Measurements from ENCODE around the gene MESP2.

The MESP2 gene

DNA sequence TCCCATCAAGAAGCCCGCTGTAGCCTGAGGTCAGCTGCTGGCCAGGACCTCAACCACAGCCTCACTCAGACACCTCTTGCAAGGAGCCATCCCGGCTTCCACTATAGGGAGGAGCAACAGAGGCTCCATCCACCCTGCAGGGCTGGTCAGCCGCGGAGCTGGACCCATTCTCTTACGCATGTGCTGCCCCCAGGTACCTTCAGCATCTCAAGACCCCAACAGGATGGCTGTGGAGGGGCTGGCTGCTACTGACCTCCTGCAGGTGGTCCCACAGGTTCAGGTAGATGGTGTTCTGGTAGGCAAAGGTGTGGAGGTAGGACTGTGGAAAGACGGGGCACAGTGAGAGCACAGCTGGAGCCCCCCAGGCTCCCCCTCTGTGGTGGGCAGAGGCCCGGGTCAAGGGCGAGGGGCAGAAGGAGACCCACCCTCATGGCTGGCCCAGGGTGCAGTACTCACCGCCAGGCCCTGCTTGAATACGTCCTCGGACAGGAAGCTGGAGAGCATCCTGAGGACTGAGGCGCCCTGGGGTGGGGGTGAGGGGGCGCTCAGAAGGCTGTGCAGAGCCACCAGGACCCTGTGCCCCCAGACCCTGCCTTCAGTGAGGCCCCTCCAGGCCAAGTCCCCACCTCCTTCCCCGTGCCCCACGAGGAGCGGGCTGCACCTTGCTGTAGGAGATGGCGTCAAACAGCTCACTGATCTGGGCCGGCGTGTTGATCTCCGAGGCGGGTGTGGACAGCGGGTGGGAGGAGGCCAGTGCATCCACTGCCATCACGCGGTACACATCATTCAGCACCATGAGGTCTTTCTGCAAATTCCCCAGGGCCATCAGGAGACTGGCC is 27.1 kb downstream of the MESP2 start:
- no peak for DNase-seq

DNA sequence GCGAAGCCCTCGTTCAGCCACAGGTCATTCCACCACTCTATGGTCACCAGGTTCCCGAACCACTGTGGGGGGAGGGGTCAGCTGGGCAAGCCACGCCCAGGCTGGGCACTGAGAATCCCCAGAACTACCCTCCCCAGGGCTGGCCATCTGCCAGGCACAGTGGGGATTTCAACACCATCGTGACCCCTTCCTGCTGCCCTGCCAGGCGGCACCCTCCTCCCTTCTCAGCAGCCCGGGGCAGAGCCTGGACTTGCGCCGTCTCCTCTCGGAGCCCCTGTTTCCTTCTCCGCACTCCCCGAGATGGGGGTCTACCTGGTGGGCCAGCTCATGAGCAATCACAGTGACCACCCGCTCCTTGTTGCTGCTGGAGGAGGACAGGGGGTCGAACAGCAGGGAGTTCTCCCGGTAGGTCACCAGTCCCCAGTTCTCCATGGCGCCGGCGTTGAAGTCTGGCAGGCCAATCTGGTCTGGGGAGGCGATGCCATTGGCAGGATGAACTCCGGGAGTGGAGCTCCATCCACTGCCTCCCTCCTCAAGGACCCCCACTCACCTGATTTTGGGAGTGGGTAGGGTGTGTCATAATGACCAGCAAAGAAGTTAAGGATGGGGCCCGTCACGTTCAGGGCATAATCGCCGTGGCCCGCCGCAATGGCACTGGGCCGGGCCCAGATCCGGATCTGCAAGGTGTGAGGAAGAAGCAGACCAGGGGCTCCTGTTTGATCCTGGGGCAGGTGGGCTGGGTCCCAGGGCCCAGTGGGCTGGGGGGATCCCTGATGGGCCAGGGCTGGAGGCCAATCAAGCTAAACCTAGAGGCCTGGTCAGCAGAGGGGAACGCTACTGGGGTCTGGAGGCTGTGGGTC is 28.0 kb downstream of the MESP2 start:
- no peak for DNase-seq

DNA sequence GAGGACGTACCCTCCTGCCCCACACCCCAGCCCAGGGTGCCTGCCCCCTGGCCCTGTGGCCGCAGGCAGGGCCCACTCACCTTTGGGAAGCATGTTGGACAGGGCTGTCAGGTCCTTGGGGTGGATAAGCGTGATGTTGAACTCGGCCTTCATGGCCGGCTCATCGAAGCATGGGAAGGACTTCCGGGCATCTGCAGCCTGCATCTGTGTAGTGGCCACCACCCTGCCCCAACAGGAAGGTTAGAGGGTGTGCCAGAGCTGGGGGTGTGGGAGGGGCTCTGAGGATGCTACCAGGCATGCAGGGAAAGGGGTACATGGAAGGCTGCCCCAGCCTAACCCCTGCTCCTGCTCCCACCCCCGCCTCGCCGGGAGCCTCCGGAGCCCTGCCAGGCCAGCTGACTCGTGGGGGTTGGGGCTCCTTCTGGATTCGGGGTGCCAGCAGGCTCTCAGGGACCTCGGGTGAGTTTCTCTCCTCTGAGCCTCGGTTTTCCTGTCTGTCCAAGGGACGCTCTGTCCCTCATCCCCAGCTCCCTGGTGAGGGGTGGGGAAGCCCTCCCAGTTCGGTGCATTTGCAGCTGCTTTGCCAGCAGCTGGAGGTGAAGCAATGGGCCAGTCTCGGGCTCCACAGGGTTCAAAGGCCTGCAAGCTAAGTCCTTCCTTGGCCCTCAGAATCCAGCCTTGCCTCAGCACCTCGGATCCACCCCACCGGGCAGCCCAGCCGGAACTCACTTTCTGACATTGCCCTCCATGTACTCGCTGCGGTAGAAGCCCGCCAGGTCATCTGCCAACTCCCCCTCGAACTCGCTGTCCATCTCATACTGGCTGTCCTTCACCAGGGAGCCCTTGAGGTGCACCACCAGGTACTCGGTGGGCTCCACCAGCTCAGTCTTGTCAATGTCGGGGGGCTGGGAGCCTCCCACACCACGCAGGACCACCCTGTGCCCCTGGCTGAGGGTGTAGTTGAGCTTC is 29.4 kb downstream of the MESP2 start:
- no peak for DNase-seq

DNA sequence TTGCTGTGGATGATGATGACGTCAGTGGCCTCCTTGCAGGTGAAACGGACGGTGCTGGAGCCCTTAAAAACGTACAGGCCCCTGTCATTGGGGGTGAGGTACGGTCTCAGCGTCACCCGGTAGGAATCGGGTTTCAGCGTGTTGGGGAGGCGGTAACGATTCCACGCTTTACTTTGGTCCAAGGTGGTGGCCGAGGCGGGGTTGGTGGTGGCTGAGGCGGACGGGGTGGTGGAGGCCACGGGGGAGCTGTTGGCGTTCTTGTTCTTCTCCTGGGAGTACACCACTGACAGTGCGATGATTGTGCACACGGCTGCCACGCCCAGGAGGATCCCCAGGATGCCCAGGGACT is 30.1 kb downstream of the MESP2 start:
- DNase-seq: no peak

DNA sequence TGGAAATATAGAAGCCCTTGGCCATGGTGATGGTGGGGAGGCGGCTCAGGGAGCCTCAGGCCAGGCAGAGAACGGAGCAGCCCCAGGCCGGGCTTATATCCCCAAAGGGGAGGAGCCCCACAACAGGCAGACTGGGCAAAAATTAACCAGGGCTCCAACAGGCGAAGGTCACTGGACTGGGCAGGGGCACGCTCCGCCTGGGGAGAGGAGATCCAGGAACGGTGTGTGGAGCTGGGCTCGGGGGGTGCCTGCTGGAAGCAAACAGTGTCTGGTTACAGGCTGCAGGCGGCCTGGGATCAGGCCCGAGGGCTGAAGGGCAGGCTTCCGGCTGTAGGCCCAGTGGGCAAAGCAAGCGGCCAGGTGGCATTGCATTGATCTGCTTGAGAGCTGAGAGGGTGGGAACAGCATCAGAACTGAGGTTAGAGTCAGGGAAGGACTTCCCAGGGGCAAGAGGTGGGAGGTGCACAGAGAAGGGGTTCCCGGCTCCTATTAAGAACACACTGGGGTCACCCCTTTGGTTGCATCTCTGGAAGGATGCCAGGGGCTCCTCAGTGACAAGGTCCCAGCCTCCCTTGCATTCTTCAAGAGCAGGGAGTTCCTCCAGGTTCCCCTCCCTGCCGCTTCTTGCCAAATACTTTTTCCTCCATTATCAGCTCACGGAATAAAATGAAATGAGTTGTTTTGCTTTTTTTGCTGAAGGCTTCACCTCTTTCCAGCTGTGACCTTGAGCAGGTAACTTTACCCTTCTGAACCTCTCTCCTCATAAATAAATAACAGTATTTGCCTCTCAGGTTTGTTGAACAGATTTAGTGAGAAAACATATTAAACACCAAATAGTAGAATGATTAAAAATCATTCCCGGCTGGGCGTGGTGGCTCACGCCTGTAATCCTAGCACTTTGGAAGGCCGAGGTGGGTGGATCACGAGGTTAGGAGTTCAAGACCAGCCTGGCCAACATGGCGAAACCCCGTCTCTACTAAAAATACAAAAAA is 30.7 kb downstream of the MESP2 start:
- no peak for DNase-seq

DNA sequence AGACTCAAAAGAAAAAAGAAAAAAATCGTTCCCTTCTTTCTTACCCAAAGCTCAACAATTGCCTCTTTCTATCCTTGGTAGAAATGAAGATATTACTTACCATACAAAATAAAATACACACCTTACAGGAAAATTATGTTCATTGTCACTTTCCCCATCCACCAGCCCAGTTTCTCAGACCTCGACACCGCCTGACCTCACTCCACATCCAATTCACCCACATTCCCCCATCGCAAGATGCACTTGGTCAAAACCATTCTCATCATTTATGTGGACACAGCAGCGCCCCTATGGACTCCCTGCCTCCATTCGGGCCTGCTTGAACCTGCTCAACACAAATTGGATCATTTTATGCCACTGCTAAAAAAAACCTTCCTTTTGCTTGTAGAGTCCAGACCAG is 31.6 kb downstream of the MESP2 start:
- no peak for DNase-seq

DNA sequence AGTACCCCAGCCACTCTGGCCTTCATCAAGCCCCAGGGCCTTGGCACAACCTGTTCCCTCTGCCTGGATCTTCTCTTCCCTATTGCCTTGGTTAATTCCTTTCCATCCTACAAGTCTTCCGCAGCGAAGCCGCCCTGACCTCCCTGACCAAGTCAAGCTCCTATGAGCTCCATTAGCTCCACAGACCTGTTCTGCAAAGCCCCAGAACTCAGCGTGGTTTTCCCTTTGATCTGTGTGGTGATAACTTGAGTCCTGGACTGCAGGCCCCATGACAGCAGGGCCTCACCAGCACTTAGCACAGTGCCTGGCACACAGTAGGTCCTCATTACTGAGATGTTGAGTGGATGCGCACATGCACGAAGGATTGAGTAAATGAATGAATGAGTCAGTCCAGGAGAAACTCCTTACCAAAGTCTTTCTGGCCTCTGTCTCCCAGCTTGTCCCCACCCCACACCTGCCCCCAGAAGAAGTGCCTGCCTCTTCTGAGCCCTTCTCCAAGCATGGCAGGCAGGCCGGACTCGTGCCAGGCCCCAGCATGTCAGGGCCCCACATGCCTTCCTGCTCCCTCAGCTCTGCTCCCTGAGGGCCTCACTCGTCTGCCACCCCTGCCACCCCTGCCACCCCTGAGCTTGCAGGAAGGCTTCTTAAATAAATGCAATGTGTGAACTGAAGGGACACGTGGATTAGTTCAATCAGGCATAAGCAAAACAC is 32.2 kb downstream of the MESP2 start:
- no peak for DNase-seq

DNA sequence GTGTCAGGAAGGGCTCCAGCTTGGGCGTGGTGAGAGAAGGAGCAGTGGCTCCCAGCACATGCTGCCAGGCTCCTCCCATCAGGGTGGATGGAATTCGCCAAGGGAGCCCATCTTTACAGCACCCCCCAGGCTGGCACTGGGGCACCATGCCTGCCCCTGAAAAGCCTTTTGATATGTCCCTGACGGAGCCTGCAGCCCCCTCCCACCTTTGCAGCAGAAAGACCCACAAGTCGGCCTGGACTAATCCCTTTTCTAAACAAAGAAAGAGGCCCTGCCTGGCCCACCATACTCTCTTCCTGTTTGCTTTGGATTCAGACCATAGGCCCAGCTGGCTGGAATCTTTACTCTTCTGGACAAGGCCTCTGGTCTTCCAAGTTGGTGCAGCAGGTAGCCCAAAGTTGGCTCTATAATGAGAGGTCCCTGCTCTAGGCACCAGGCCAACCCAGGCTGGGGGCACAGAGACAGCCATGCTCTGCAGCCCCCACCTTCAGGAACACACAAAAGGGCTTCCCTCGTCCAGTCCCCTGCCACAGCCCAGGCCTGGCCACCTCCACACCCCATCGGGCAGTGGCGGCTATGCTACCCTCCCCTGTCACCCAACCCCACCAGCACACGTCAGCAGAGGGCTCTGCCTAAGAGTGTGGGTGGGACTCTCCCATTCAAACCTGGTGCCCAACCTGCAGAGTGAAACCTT is 33.1 kb downstream of the MESP2 start:
- no peak for DNase-seq

DNA sequence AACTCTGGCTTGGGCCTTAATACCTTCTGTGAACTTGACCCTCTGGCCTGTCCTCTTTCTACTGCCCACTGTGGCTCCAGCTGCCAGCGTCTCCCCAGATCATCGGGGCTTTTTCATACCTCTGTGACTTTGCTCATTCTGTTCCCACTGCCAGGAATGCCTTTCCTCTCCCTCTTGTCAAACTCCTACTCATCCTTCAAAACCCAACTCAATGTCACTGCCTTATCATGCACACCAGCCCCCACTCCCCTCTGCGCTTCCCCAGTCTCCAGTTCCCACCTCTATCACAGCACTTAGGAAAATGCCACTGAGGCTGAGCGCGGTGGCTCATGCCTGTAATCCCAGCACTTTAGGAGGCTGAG is 33.6 kb downstream of the MESP2 start:
- no peak for DNase-seq

DNA sequence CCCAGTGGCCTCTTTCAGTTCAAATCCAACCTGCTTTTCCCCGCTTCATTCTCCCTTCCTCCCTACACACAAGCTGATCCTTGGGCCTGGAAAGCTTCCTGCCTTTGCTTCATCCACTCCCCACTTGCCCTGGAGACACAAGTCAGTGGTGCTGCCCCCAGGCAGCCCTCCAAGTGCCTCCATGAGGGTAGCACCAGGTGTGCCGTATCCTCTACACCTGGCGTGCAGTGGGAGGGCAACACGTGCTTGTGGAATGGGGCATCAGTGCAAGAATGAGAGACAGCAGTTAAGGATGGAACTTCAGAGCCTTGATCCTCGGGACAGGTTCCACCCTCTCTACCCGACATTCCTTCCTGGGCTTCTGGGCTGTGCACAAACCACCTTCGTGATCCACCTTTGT is 34.7 kb downstream of the MESP2 start:
- DNase-seq: no peak

DNA sequence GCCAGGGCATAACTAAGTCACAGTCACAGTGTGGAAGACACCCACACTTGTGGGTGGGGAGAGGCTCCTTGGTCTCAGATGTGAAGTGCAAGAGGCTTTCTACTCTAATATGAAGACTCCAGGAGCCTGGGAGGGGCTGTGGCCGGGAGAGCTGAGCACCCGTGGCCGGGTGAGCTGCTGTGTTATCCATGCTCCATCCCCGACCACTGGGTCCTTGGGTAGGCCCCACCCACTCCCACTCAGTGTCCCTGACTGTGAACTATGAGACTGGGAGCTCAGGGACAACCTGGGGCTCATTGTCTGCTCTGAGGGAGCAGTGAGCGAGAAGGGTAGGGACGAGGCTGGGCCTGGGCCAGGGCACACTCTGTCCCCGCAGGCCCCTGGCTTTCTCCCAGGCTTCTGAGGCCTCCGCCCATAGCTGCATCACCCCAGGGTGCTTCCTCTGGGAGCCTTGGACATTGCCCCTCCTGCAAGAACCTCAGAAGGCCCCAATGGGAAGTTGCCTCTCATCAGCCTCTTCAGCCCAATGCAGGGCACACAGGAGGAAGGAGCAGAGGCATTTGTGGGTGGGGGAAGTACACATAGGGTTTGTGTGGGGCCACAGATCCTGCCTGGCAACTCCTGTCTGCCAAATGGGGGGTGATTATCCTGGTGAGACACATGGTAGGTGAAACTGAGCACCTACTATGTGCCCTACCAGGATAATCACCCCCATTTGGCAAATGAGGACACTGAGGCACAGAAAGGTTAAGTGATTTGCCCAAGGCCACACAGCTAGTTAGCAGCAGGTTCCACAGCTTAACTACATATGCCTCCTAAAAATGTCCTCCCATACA is 36.1 kb downstream of the MESP2 start:
- DNase-seq: no peak

DNA sequence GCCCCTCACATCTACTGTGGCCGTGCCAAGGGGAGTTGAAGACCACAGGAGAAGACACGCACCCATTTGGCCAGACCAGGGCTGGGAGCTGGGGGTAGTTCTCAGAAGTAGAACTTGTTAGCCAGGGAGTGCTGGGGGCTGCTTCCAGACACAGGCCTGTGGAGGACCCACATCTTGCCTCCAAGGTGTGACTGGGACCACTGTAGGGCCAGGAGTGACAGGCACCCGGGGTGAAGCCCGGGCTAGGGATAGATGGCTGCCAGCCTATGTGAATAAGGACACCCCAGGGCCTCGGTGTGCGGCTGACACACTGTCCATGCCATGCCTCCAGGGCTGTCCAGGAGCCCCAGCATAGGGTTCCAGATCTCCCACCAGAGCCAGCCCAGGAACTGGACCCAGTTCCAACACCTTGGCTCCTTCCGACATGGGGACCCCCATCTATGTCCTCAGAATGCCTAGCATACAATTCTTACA is 36.8 kb downstream of the MESP2 start:
- DNase-seq: no peak

DNA sequence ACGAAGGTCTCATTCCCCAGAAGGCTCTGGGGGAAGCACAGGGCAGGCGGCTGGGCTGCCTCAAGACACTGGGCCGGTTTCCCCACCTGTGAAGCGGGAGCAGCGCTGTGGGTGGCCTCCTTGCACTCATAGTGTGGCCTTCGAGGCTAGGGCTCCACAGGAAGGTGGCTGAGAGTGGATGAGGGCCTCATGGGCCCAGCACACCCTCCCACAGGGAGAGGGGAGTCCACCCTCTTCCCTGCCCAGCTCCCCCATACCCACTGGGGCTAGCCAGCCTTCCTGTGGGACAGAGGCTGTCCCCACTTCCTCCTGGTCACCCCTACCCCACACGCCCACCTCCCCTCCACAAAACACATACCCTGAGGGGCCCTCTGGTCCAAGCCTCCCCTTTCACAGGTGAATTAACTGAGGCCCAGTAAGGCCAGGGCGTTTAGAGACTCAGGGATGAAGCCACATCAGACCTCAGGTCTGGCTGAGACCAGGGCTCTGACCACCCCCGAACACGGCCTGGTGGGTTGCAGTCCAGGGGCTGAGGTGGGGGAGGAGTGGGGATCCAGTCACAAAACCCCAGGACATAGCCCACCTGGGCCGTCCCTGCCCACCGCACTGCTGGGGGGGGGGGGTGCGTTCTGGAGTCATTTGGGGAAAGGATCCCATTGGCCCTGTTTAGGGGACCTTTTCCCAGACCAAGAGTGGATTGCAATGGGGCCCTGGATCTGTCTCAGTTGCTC is 37.4 kb downstream of the MESP2 start:
- no peak for DNase-seq

DNA sequence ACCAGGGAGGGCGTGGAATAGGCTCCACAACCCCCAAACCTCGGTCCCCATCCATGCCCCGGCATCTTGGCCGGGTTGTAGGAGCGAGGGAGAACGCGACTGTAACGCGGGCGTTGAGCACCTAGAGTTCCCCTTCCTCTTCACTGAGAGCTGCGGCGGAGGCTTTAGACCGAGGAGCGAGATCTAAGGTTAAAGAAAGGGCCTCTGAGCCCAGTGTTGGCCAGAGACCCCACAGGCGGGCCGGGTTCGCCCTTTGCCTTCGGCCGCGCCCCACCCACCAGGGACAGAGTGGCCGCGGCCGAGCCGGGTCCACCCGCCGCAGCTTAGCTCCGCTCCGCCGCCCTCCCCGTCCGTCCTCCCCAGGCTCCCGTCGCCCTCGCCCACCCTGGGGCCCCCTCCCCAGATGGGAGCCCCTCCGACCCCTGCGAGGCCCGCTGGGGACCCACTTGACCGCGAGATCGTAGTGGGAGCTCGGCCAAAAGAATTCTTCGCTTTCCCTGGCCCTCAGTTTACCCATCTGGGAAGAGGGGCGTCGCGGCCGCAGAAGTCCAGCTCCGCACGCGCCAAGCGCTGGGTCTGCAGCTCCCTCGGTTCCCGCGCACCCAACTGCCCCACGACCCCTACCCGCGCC is 38.1 kb downstream of the MESP2 start:
- no peak for DNase-seq

DNA sequence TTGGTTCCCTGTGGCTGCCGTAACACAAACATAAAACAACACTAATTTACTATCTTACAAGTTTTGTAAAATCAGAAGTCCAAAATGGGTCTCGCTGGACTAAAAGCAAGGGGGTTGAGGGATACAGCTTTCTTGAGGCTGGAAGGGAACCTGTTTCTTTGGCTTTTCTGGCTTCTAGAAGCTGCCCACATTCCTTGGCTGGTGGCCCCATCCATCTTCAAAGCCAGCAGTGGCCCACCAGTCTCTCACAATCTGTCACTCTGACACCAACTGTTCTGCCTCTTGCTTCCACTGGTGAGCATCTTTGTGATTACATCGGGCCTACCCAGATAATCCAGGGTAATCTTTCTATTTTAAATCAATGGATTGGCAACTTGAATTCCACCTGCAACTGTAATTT is 39.6 kb downstream of the MESP2 start:
- DNase-seq: no peak

DNA sequence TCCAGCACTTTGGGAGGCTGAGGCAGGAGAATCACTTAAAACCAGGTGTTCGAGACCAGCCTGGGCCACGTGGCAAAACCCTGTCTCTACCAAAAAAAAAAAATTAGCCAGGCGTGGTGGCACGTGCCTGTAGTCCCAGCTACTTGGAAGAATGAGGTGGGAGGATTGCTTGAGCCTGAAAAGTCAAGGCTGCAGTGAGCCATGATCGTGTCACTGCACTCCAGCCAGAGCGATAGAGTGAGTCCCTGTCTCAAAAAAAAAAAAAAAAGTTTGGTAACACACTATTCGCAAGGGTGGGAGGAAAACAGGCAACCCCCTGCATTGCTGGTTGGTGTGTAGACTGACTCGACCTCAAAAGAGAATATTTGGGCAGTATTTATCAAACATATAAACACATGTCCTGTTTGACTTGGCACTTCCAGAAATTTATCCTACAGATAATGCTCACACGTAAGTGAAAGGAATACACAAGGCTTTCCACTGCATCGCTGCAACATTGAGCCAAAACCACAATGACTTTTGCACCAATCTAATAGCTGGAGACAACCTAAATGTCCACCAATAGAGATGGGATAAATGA is 41.7 kb downstream of the MESP2 start:
- DNase-seq: no peak

DNA sequence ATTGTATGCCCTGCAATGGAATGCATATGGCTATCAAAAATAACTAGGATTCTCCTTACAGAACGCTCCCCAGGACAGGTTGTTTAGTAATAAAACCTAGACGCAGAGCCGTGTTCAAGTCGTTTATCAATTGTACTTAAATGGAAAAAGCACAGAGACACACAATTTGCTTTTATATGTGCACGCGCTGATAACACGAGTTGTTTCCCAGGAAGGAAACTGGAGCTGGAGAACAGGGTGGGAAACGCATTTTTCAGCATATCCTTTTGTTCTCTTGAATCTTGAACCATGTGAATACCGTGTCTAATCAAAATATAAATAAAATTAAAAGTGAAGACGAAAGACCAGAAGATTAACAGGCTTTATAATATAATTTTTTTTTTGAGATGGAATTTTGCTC is 42.2 kb downstream of the MESP2 start:
- no peak for DNase-seq

All from NCI-H1417 (cell line).